Measurements from ENCODE around the gene LRWD1. TPM values are rescaled to one million over a fixed set of nuclear protein-coding genes. Genes with fewer than 3 reads are reported as not detected.
"Not testable (repeated sequence)": the region's sequence is repeated elsewhere in the genome, so short reads cannot be mapped to it uniquely, and the experiment has no call there.

The LRWD1 gene
- total RNA-seq, 1 donor from 2014 or later, result 19.2 TPM

DNA sequence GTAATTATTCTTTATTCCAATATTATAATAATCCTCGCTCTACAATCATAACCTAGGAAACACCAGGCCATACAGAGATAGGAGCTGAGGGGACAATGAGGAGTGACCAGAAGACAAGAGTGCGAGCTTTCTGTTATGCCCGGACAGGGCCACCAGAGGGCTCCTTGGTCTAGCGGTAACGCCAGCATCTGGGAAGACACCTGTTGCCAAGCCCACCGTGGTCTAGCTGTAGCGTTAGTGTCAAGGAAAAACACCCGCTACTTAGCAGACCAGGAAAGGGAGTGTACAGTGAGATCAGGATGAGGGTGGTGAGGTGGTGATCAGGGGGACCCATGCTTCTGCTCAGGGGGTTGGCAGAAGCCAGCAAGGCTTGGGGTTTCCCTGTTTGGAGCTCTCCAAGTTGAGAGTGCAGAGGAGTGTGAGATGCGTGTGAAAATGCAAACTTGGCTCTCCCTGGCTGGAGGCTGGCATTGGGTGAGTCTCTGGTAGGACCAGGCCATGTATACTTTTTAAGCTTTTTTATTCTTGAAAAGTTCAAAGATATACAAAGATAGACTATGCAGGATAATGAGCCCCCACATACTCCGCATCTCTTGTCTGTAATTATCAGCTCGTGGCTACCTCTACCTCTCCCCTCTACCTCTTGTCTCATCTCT is 15.3 kb downstream of the LRWD1 start:
- H3K9me3 ChIP-seq; H3K36me3 ChIP-seq; H3K4me3 ChIP-seq; H3K4me1 ChIP-seq; intact Hi-C loops (cut with DNase I); H3K27ac ChIP-seq; H3K27me3 ChIP-seq (ENCODE audit: low read depth): not testable (repeated sequence)
- TF ChIP-seq, protein P1, sequence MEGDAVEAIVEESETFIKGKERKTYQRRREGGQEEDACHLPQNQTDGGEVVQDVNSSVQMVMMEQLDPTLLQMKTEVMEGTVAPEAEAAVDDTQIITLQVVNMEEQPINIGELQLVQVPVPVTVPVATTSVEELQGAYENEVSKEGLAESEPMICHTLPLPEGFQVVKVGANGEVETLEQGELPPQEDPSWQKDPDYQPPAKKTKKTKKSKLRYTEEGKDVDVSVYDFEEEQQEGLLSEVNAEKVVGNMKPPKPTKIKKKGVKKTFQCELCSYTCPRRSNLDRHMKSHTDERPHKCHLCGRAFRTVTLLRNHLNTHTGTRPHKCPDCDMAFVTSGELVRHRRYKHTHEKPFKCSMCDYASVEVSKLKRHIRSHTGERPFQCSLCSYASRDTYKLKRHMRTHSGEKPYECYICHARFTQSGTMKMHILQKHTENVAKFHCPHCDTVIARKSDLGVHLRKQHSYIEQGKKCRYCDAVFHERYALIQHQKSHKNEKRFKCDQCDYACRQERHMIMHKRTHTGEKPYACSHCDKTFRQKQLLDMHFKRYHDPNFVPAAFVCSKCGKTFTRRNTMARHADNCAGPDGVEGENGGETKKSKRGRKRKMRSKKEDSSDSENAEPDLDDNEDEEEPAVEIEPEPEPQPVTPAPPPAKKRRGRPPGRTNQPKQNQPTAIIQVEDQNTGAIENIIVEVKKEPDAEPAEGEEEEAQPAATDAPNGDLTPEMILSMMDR (IDR thresholded peaks at IDR 0.05), result peak; percentile 54
- peak; percentile 57 for DNase-seq
- peak in 1 of 2 donors; percentile 67 for ATAC-seq

DNA sequence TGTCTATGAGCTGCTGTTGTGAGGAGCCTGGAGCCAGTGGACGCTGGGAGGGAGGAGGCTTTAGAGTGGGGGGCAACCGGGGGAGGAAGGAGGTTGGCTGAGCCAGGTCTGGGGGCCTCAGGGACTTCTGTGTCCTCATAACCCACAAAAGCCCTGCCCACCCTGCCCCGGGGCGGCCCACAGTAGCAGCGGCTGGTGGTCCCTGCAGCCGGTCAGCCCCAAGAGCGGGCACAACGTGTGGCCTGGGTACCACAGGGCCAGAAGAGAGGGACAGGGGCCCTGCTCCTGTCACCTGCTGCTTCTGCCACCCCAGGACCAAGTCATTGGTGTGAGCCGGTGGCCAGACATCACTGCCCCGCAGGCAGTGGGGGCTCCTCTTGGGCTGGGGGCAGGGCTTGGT is 17.2 kb downstream of the LRWD1 start:
- H3K36me3 ChIP-seq; H3K27ac ChIP-seq; H3K4me1 ChIP-seq; intact Hi-C loops (cut with DNase I); H3K4me3 ChIP-seq; H3K9me3 ChIP-seq; H3K27me3 ChIP-seq (ENCODE audit: low read depth); ATAC-seq: not testable (repeated sequence)
- DNase-seq, result peak; percentile 8

DNA sequence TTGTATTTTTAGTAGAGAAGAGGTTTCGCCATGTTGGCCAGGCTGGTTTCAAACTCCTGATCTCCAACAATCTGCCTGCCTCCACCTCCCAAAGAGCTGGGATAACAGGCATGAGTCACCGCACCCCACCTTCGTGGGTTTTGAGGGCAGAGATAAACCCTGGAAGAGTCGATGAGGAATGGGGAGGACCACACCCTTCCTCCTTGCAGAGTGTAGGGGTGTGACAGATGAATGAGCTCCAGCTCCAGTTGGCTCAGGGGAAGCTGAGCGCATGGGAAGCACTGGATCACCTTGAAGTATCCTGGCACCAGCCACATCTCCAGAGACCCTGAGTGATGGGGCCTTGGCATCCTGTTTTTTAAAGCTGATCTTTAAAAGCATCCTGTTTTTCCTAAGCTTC is 19.5 kb downstream of the LRWD1 start:
- H3K4me3 ChIP-seq; DNase-seq; H3K27me3 ChIP-seq (ENCODE audit: low read depth); H3K9me3 ChIP-seq; intact Hi-C loops (cut with DNase I); H3K4me1 ChIP-seq; ATAC-seq; H3K36me3 ChIP-seq; H3K27ac ChIP-seq: not testable (repeated sequence)

DNA sequence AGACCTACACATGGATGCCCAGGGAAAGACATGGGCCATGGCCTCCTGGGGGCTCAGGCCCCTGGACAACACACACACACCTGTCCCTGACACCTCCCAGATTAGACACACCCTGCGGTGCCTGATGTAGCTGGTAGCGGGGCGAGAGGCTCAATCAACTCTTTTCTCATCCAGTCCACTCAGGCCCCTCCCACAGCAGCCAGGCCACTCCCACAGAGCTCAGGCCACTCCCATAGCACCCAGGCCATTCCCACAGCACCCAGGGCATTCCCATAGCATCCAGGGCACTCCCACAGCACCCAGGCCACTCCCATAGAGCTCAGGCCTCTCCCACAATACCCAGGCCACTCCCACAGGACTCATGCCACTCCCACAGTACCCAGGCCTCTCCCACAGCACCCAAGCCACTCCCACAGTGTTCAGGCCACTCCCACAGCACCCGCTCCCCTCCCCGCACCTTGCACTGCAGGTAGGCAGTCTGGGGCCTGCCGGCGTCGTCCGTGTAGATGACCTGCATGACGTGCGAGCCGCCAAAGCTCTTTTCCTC is 25.8 kb downstream of the LRWD1 start:
- H3K4me1 ChIP-seq; intact Hi-C loops (cut with DNase I); H3K27ac ChIP-seq; H3K36me3 ChIP-seq; H3K9me3 ChIP-seq; H3K27me3 ChIP-seq (ENCODE audit: low read depth); H3K4me3 ChIP-seq: not testable (repeated sequence)
- DNase-seq (peak; percentile 81), ATAC-seq (peak; percentile 79 to 80)

DNA sequence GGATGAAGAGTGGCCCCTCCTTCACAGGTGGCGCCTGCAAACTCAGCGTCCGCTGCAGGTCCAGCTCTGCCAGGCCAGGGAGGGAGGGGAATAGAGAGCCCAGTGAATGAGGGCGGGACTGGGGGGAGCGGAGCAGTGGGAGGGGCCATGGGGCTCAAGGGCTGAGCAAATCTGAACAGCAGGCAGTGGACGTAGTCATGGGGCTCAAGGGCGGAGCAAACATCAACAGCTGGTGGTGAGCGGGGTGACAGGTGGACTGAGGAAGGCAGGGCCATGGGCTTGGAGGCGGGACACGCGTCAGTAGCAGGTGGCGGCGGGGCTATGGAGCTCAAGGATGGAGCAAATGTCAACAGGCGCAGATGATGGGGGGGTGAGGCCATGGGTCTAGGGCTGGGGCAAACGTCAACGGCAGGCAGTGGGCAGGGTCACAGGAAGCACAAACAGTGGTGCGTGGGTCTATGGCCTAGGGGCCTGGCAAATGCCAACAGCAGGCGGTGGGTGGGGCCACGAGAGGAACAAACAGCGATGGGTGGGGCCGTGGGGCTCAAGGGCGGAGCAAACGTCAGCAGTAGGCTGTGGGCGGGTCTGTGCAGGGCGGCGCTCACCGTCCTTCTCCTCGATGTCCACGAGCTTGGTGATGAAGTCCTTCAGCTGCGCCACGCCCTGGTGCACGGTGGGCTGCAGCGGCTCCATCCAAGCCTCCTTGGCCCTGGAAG is 28.6 kb downstream of the LRWD1 start:
- ATAC-seq, result peak; percentile 87 to 89
- H3K9me3 ChIP-seq; H3K4me1 ChIP-seq; H3K36me3 ChIP-seq; H3K27me3 ChIP-seq (ENCODE audit: low read depth); intact Hi-C loops (cut with DNase I); H3K27ac ChIP-seq; H3K4me3 ChIP-seq: not testable (repeated sequence)
- DNase-seq, result peak; percentile 68

DNA sequence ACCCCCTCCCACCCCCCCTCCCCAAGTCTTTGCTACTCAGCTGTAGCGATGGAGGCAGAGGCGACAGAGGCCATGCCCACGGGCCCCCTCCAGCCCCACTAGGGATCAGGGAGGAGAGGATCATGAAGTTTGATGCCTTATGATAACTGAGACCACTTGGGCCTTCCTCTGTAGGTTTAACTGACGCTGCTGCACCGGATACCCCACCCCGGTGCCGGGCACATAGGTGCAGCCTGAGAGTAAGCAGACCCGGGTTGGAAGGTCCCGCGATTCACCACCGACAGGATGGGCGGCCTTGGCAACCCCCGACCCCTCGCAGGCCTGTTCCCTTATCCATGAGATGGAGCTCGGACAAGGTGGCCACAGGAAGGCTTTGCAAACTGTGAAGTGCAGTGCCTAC is 29.2 kb downstream of the LRWD1 start:
- H3K36me3 ChIP-seq; H3K4me1 ChIP-seq; H3K27ac ChIP-seq; H3K9me3 ChIP-seq; H3K27me3 ChIP-seq (ENCODE audit: low read depth); intact Hi-C loops (cut with DNase I); ATAC-seq: not testable (repeated sequence)
- DNase-seq, result peak; percentile 53
- peak overlapping the region; percentile 27 for H3K4me3 ChIP-seq

DNA sequence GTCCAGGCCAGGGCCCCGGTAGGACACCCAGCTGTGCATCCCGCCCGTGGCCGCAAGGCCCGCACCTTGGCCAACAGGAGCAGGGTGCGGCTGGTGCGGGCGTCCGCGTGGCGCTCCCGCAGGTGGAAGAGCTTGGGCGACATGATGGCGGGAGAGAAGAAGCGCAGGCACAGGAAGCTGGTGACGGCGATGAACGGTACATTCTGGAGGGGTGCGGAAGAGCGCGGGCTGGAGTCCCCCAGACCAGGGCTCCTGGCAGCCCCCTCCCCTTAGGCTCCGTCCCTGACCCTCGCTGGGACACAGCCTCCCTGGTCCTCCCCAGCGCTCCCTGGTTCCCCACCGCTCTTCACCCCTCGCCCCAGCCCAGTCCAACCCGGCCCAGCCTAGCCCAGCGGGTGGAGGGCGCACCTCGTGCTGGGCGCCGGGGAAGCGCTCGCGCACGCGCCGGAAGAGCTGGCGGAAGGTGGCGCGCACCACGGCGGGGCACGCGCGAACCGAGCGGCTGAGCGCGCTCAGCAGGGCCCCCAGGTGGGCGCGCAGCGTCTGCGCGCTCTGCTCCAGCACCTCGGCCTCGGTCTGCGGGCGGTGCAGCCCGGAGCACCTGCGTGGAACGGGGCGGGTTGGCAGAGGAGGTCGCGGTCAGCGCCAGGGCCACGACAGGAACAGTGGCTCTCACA is 29.8 kb downstream of the LRWD1 start:
- H3K36me3 ChIP-seq; H3K27ac ChIP-seq; H3K9me3 ChIP-seq; H3K4me1 ChIP-seq; DNase-seq; intact Hi-C loops (cut with DNase I); H3K27me3 ChIP-seq (ENCODE audit: low read depth); H3K4me3 ChIP-seq: not testable (repeated sequence)
- peak; percentile 47 to 69 for ATAC-seq

DNA sequence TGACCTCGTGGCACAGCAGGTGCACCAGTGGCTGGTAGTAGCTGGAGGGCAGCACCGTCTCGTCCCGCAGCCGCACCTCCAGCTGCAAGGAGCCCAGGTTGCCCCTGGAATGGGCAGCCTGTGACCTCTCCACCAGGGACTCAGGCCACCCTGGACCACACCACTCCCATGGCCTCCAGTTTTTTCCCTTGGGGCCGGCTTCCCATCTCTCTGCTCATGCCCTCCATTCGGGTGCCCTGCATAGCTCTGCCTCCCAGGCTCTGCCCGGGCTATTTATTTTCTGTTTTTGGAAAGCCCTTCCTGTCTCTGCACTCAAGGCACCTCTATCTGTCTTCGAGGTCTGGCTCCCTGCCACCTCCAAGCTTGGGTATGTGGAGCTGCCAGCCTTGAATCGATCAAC is 32.1 kb downstream of the LRWD1 start:
- peak; percentile 44 for DNase-seq
- H3K36me3 ChIP-seq; H3K4me3 ChIP-seq; intact Hi-C loops (cut with DNase I); H3K4me1 ChIP-seq; H3K9me3 ChIP-seq; ATAC-seq; H3K27ac ChIP-seq; H3K27me3 ChIP-seq (ENCODE audit: low read depth): not testable (repeated sequence)

DNA sequence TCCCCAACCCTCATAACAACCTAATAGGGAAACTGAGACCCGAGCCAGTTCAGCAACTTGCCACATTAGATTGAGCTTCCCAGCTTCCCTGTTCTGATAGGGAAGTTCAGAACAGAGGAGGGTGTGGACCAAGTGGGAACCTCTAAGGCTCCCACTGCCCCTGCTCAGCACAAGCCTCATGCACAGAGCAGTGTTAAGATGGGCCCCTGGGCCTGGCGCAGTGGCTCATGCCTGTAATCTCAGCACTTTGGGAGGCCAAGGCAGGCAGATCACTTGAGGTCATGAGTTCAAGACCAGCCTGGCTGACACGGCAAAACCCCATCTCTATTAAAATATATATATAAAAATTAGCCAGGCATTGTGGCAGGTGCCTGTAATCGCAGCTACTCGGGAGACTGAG is 32.5 kb downstream of the LRWD1 start:
- ATAC-seq; DNase-seq; H3K27me3 ChIP-seq (ENCODE audit: low read depth); H3K9me3 ChIP-seq; H3K4me3 ChIP-seq; H3K27ac ChIP-seq; H3K36me3 ChIP-seq; intact Hi-C loops (cut with DNase I); H3K4me1 ChIP-seq: not testable (repeated sequence)

DNA sequence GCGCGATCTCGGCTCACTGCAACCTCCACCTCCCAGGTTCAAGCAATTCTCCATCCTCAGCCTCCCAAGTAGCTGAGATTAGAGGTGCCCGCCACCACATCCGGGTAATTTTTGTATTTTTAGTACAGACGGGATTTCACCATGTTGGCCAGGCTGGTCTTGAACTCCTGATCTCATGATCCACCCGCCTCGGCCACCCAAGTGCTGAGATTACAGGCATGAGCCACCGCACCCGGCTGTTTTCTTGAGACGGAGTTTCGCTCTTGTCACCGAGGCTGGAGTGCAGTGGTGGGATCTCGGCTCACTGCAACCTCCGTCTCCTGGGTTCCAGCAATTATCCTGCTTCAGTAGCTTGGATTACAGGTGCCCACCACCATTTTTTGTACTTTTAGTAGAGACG is 33.5 kb downstream of the LRWD1 start:
- ATAC-seq; H3K9me3 ChIP-seq; H3K36me3 ChIP-seq; intact Hi-C loops (cut with DNase I); H3K27me3 ChIP-seq (ENCODE audit: low read depth); H3K27ac ChIP-seq; H3K4me3 ChIP-seq; H3K4me1 ChIP-seq: not testable (repeated sequence)
- peak; percentile 48 for DNase-seq

DNA sequence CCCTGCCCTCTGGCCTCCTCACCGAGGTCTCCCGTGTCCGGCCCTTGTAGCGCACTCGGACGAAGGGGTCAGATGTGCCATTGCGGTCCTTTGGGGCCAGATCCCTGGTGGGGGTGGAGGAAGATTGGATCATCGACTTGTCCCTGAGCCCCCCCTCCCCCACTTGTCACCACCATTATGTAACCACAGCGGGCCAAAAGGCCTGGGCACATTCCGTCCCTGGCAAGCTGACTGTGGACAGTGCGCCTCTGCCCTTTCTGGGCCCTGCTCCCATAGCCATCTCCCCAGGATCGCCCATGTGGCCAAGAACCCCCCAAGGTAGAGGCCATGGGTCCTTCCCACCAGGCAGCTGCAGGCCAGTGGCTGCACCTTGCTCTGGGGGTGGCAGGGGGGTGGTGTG is 38.4 kb downstream of the LRWD1 start:
- H3K4me1 ChIP-seq; intact Hi-C loops (cut with DNase I): not testable (repeated sequence)
- peak; percentile 8 to 25 for ATAC-seq

DNA sequence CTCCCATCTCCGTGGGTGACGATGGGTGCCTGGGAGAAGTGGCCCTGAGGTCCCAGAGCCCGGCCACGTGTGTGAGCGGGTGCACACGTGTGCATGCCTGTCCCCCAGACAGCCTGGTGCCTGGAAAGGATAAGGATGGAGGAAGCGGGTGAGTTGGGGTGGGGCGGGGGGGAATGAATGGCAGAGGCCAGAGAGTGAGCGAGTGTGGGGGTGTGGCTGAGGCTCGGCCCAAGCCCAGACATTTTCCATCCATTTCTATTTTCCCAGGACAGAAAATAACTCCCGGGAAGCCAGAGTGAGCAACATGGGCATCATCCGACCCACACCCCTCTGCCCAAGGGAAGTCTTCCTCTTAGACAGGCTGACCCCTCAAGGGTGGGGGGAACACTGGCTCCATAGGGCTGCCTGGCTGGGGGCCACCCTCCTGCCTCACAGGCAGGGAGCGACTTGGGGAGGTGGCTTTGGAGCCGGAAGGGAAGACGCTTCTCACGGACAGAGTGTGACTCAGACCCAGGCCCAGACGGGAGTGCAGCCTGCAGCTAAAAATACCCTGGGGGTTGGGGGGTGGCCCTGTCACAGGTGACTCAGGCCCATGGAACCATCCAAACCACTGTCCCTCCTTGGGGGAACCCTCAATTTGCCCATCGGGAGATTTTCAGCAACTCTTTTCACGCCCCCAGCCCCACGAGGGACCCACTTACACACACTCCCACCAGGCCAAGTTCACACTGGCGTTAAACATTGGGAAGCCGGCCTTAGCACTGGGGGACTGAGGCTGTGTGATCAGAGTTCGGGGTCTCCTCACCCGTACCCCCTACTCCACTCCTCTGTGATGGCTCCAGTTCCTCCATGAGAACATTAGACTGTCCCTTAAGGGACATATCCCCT is 40.8 kb downstream of the LRWD1 start:
- H3K27ac ChIP-seq; H3K9me3 ChIP-seq; H3K27me3 ChIP-seq (ENCODE audit: low read depth); H3K4me1 ChIP-seq; H3K4me3 ChIP-seq; H3K36me3 ChIP-seq; intact Hi-C loops (cut with DNase I): not testable (repeated sequence)
- ATAC-seq (peak; percentile 6 to 25), DNase-seq (peak; percentile 36)

More for the DNA sequence above, 38.4 kb downstream of the LRWD1 start:
- not testable (repeated sequence) for DNase-seq; H3K4me3 ChIP-seq; H3K27ac ChIP-seq; H3K27me3 ChIP-seq (ENCODE audit: low read depth); H3K36me3 ChIP-seq; H3K9me3 ChIP-seq

Measured in lower lobe of right lung (tissue), 2 donors.